Prostate gland (tissue), 2 donors: ENCODE results near the gene TRIM59. TPM values are rescaled to one million over a fixed set of nuclear protein-coding genes. Genes with fewer than 3 reads are reported as not detected.

ENCODE experiments used
- DNase-seq: peaks from one replicate; pipeline ENCODE4 v3.0.0-alpha.2; 2019; ENCODE audit warnings: low spot score
- H3K27ac ChIP-seq, 2 donors: fragments of 200-600 bp; sonication (generic); 2 replicates each; pipeline ENCODE4 v1.5.1; 2017 to 2019
- H3K27me3 ChIP-seq: fragments of 200-600 bp; sonication (generic); replicated peaks from 2 replicates; pipeline ENCODE4 v1.5.1; 2019; ENCODE audit not compliant: insufficient read depth
- H3K36me3 ChIP-seq, 2 donors: fragments of 200-600 bp; sonication (generic); 1 replicate in 1 of 2; 2 replicates in 1 of 2; pipeline versions ENCODE4 v1.5.1 to v1.8.1; 2017 to 2019
- H3K4me1 ChIP-seq: fragments of 200-600 bp; sonication (generic); replicated peaks from 2 replicates; pipeline ENCODE4 v1.5.1; 2019
- H3K4me3 ChIP-seq, 2 donors: fragments of 200-600 bp; sonication (generic); 2 replicates each; pipeline ENCODE4 v1.5.1; 2017 to 2019
- H3K9me3 ChIP-seq: fragments of 200-600 bp; sonication (generic); 2 replicates; pipeline ENCODE4 v1.5.1; 2017
- CTCF ChIP-seq, 4 experiments: fragments of 200-600 bp in 2 of 4; fragments of 450-650 bp in 2 of 4; sonication (generic) in 2 of 4; IDR thresholded peaks; 1 replicate in 3 of 4; 2 replicates in 1 of 4; pipeline ENCODE4 v1.5.1; 2016 to 2019; ENCODE audit warnings: antibody characterized with exemption in 4 of 4, mild to moderate bottlenecking in 2 of 4, moderate library complexity in 2 of 4
- POLR2A ChIP-seq: fragments of 450-650 bp; IDR thresholded peaks from one replicate; pipeline ENCODE4 v1.6.1; 2016; ENCODE audit warnings: antibody characterized with exemption, mild to moderate bottlenecking
- POLR2AphosphoS5 ChIP-seq: sonication (generic); formaldehyde crosslinking; IDR thresholded peaks from one replicate; pipeline ENCODE4 v1.6.1; 2017; ENCODE audit warnings: antibody characterized with exemption
- WGBS: methylation state at CpG from one replicate; pipeline ENCODE4 v1.1.5; 2018; 5-methylcytosine and 5-hydroxymethylcytosine counted together
- intact Hi-C: fragments of 100-400 bp; cut with DNase I; formaldehyde crosslinking; loops from one replicate; pipeline ENCODE4 v1.14.2; 2022
- total RNA-seq, 2 donors: library from RNA; depleted of rRNA; stranded (reverse); fragments of >200 nt; gene quantifications; one replicate each; pipeline ENCODE4 v1.1.0, GENCODE V29; 2016

Gene TRIM59
- total RNA-seq, 2 donors from 2014 or later = 3.2 to 11.4 TPM

- 40% methylated on average over 3 of the region's 3 CpGs for WGBS
- Histone ChIP-seq H3K36me3 (no peaks in the 10 kb centered on the region), H3K4me1 (no peaks in the 10 kb centered on the region), H3K27ac (no peak overlapping the region), H3K4me3 (no peak overlapping the region), H3K9me3 (no peaks in the 10 kb centered on the region), H3K27me3 (no peaks in the 10 kb centered on the region)
- intact Hi-C loops = loop anchor here (5.0 kb wide), 2 partner anchors 246 to 381 kb away; no protein-coding TSS in a partner anchor
- peak; percentile 17 for DNase-seq
- peak; percentile 42 to 74 (median 67) for TF ChIP-seq CTCF (IDR thresholded peaks at IDR 0.05)
- TF ChIP-seq POLR2AphosphoS5 = peak; percentile 24
- no peak for TF ChIP-seq POLR2A
Observed at GRCh38 chr3:160413613-160414248, 35.9 kb downstream of the TRIM59 start.

GRCh38 chr3:160412477-160412876, 37.1 kb downstream of the TRIM59 start:
- no peaks in the 10 kb centered on the region for H3K4me1 ChIP-seq
- no peak for TF ChIP-seq POLR2AphosphoS5
- no peak for TF ChIP-seq POLR2A
- no peak for TF ChIP-seq CTCF (IDR thresholded peaks at IDR 0.05)
- intact Hi-C loops = loop anchor here (5.0 kb wide), 2 partner anchors 245 to 380 kb away; no protein-coding TSS in a partner anchor
- H3K9me3 ChIP-seq = no peaks in the 10 kb centered on the region
- 100% methylated on average over 1 of the region's 1 CpG for WGBS
- H3K4me3 ChIP-seq = no peak overlapping the region
- DNase-seq = no peak
- H3K27me3 ChIP-seq = no peaks in the 10 kb centered on the region
- H3K36me3 ChIP-seq = no peaks in the 10 kb centered on the region
- no peak overlapping the region for H3K27ac ChIP-seq

GRCh38 chr3:160409812-160410610, 39.6 kb downstream of the TRIM59 start:
- no peaks in the 10 kb centered on the region for H3K9me3 ChIP-seq
- no peaks in the 10 kb centered on the region for H3K4me1 ChIP-seq
- intact Hi-C loops = loop anchor here (5.0 to 10.0 kb wide), 3 partner anchors 243 to 378 kb away; no protein-coding TSS in a partner anchor
- H3K36me3 ChIP-seq = no peaks in the 10 kb centered on the region
- DNase-seq = no peak
- WGBS = 86% methylated on average over 10 of the region's 10 CpGs
- no peak overlapping the region for H3K4me3 ChIP-seq
- H3K27ac ChIP-seq = no peak overlapping the region
- H3K27me3 ChIP-seq = no peaks in the 10 kb centered on the region
- TF ChIP-seq CTCF (IDR thresholded peaks at IDR 0.05) = no peak
- no peak for TF ChIP-seq POLR2AphosphoS5
- TF ChIP-seq POLR2A = no peak

- Histone ChIP-seq H3K9me3 (no peaks in the 10 kb centered on the region), H3K36me3 (no peaks in the 10 kb centered on the region), H3K4me3 (no peak overlapping the region), H3K4me1 (no peaks in the 10 kb centered on the region), H3K27ac (no peak overlapping the region), H3K27me3 (no peaks in the 10 kb centered on the region)
- 80% methylated on average over 7 of the region's 7 CpGs for WGBS
- intact Hi-C loops = loop anchor here (10.0 kb wide), 1 partner anchor 331 kb away; no protein-coding TSS in a partner anchor
- TF ChIP-seq CTCF (IDR thresholded peaks at IDR 0.05) (no peak), POLR2AphosphoS5 (no peak), POLR2A (no peak)
- no peak for DNase-seq
Observed at GRCh38 chr3:160403796-160404470, 45.7 kb downstream of the TRIM59 start.
